Astrocyte (in vitro differentiated cells and primary cell): Measurements from ENCODE around the gene COL5A1. TPM values are rescaled to one million over a fixed set of nuclear protein-coding genes. Genes with fewer than 3 reads are reported as not detected.
A peak's percentile ranks its signal among the peaks of the same experiment; 100 is the strongest.

Experiments
- DNase-seq: peaks from one replicate; pipeline ENCODE4 v3.0.0-alpha.2; 2010; ENCODE audit warnings: low read depth
- FAIRE-seq: peaks from 2 replicates; lab custom pipeline; 2011; peaks lifted over from hg19 to GRCh38; lab: Jason Lieb, UNC
- H2AFZ ChIP-seq: 2 replicates; pipeline ENCODE4 v1.6.0; 2012; ENCODE audit warnings: low read depth, low read length, inconsistent platforms
- H3K27ac ChIP-seq: 2 replicates; pipeline ENCODE4 v1.5.1; 2011; ENCODE audit warnings: low read depth, low read length, inconsistent platforms
- H3K27me3 ChIP-seq: 2 replicates; pipeline ENCODE4 v1.6.0; 2011; ENCODE audit warnings: low read length, inconsistent platforms; ENCODE audit not compliant: insufficient read depth
- H3K36me3 ChIP-seq: 2 replicates; pipeline ENCODE4 v1.5.1; 2011; ENCODE audit warnings: low read length, inconsistent platforms; ENCODE audit not compliant: insufficient read depth
- H3K4me1 ChIP-seq: 2 replicates; pipeline ENCODE4 v1.5.1; 2011; ENCODE audit warnings: low read length, inconsistent platforms; ENCODE audit not compliant: insufficient read depth
- H3K4me2 ChIP-seq: 2 replicates; pipeline ENCODE4 v1.6.0; 2012; ENCODE audit warnings: low read length, inconsistent platforms
- H3K4me3 ChIP-seq: 2 replicates; pipeline ENCODE4 v1.5.1; 2011; ENCODE audit warnings: low read depth, mild to moderate bottlenecking, low read length, inconsistent platforms; ENCODE audit not compliant: insufficient read depth
- H3K79me2 ChIP-seq: 2 replicates; pipeline ENCODE4 v1.6.0; 2012; ENCODE audit warnings: mild to moderate bottlenecking, low read length, inconsistent platforms; ENCODE audit not compliant: insufficient read depth
- H3K9ac ChIP-seq: 2 replicates; pipeline ENCODE4 v1.6.0; 2012; ENCODE audit warnings: mild to moderate bottlenecking, low read length, inconsistent platforms
- H3K9me3 ChIP-seq: 2 replicates; pipeline ENCODE4 v1.5.1; 2012; ENCODE audit warnings: low read depth, mild to moderate bottlenecking, low read length, inconsistent platforms; ENCODE audit not compliant: insufficient read depth
- H4K20me1 ChIP-seq: 2 replicates; pipeline ENCODE4 v1.6.0; 2012; ENCODE audit warnings: low read length, inconsistent platforms; ENCODE audit not compliant: insufficient read depth
- H3K27ac Mint-ChIP-seq: one replicate; pipeline ENCODE4 v1.8.0; 2021; ENCODE audit warnings: mild to moderate bottlenecking, mixed read lengths; ENCODE audit not compliant: unreplicated experiment
- H3K27me3 Mint-ChIP-seq: one replicate; pipeline ENCODE4 v1.8.0; 2021; ENCODE audit warnings: low read depth, mixed read lengths; ENCODE audit not compliant: unreplicated experiment
- H3K36me3 Mint-ChIP-seq: one replicate; pipeline ENCODE4 v1.8.0; 2021; ENCODE audit warnings: low read depth, mixed read lengths; ENCODE audit not compliant: unreplicated experiment
- H3K4me1 Mint-ChIP-seq: one replicate; pipeline ENCODE4 v1.8.0; 2021; ENCODE audit warnings: low read depth, mixed read lengths; ENCODE audit not compliant: unreplicated experiment
- H3K4me3 Mint-ChIP-seq: one replicate; pipeline ENCODE4 v1.8.0; 2021; ENCODE audit warnings: mild to moderate bottlenecking, moderate library complexity, mixed read lengths; ENCODE audit not compliant: unreplicated experiment
- H3K9me3 Mint-ChIP-seq: one replicate; pipeline ENCODE4 v1.8.0; 2021; ENCODE audit warnings: mild to moderate bottlenecking, mixed read lengths; ENCODE audit not compliant: unreplicated experiment
- EZH2 ChIP-seq: IDR thresholded peaks from 2 replicates; pipeline ENCODE4 v1.6.1; 2012; ENCODE audit warnings: mild to moderate bottlenecking, low read length, inconsistent platforms; ENCODE audit not compliant: insufficient read depth
- total RNA-seq: library from RNA; stranded (reverse); gene quantifications from 2 replicates; pipeline ENCODE4 v1.2.1, GENCODE V29; 2021
- TF ChIP-seq, protein P1 (sequence below): IDR thresholded peaks from 2 replicates; pipeline ENCODE4 v1.5.1; 2011; ENCODE audit warnings: low read depth, mild to moderate bottlenecking, inconsistent platforms, low read length, moderate library complexity; ENCODE audit not compliant: insufficient read depth

Gene COL5A1
- total RNA-seq, 1 donor from 2014 or later = 1,055 TPM

GRCh38 chr9:134663753-134664415 is 22.3 kb downstream of the COL5A1 start:
- Histone ChIP-seq H3K79me2 (peaks cover 99% of the 10 kb centered on the region), H3K27me3 (no peaks in the 10 kb centered on the region), H3K4me1 (peaks cover 61% of the 10 kb centered on the region), H3K4me3 (no peak overlapping the region), H2AFZ (no peak overlapping the region), H3K27ac (no peak overlapping the region), H3K36me3 (peaks cover 30% of the 10 kb centered on the region), H4K20me1 (peaks cover 97% of the 10 kb centered on the region), H3K9ac (no peak overlapping the region), H3K4me2 (no peak overlapping the region), H3K9me3 (peaks cover 5% of the 10 kb centered on the region)
- Mint-ChIP-seq H3K9me3 (no peaks in the 10 kb centered on the region), H3K27me3 (no peaks in the 10 kb centered on the region), H3K36me3 (peaks cover 58% of the 10 kb centered on the region), H3K4me3 (peak overlapping the region; percentile 3), H3K27ac (peak overlapping the region; percentile 96), H3K4me1 (peaks cover 81% of the 10 kb centered on the region)
- TF ChIP-seq, protein P1, sequence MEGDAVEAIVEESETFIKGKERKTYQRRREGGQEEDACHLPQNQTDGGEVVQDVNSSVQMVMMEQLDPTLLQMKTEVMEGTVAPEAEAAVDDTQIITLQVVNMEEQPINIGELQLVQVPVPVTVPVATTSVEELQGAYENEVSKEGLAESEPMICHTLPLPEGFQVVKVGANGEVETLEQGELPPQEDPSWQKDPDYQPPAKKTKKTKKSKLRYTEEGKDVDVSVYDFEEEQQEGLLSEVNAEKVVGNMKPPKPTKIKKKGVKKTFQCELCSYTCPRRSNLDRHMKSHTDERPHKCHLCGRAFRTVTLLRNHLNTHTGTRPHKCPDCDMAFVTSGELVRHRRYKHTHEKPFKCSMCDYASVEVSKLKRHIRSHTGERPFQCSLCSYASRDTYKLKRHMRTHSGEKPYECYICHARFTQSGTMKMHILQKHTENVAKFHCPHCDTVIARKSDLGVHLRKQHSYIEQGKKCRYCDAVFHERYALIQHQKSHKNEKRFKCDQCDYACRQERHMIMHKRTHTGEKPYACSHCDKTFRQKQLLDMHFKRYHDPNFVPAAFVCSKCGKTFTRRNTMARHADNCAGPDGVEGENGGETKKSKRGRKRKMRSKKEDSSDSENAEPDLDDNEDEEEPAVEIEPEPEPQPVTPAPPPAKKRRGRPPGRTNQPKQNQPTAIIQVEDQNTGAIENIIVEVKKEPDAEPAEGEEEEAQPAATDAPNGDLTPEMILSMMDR = peak; percentile 5
- TF ChIP-seq EZH2 = no peak
- FAIRE-seq (no peak), DNase-seq (no peak)

DNA sequence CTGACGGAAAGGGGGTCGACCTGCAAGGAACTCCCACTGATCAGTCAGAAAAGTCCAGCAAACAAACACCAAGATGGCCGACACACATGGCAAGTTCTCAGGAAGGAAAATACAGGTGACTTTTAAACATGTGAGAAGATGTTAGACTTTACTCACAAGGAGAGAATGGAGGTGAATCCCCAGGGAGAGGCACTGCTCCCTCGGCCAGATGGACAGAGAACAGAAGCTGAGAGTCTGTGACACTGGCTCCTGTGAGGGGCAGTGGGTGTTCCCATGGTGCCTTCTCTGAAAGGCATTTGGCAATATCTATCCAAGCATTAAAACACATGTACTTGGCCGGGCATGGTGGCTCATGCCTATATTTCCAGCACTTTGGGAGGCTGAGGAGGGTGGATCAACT is 22.8 kb downstream of the COL5A1 start:
- DNase-seq (no peak), FAIRE-seq (no peak)
- Histone ChIP-seq H3K4me2 (no peak overlapping the region), H3K4me3 (no peak overlapping the region), H3K27ac (no peak overlapping the region), H2AFZ (no peak overlapping the region), H4K20me1 (peaks cover 97% of the 10 kb centered on the region), H3K36me3 (peaks cover 28% of the 10 kb centered on the region), H3K4me1 (peaks cover 64% of the 10 kb centered on the region), H3K79me2 (peaks cover 99% of the 10 kb centered on the region), H3K27me3 (no peaks in the 10 kb centered on the region), H3K9me3 (peaks cover 4% of the 10 kb centered on the region), H3K9ac (no peak overlapping the region)
- TF ChIP-seq, protein P1 = no peak
- TF ChIP-seq EZH2 = no peak
- Mint-ChIP-seq H3K4me1 (peaks cover 81% of the 10 kb centered on the region), H3K4me3 (peak overlapping the region; percentile 3), H3K9me3 (no peaks in the 10 kb centered on the region), H3K27ac (peak overlapping the region; percentile 96), H3K36me3 (peaks cover 59% of the 10 kb centered on the region), H3K27me3 (no peaks in the 10 kb centered on the region)

DNA sequence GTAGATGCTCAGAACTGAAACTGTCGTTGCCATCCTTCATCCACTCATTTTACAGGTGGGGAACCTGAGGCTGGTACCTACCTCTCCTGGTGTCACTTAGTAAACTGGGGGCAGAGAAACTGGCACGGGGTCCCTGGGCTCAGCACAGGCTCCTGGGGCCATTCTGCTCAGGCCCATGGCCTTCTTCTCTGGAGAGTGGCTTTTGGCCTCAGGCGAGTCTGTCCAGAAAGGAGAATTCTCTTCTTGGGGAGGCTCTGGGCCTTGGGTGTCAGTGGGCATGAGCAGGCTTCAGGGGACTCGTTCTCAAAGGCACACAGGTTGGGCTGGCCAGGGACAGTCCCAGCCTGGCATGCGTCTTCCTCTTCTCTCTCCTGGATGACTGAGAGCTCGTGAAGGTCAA is 24.6 kb downstream of the COL5A1 start:
- H3K27ac ChIP-seq = peak overlapping the region; percentile 46
- FAIRE-seq (no peak), DNase-seq (no peak)
- H3K9ac ChIP-seq = no peak overlapping the region
- peaks cover 22% of the 10 kb centered on the region for H3K36me3 ChIP-seq
- Mint-ChIP-seq H3K27ac (peak overlapping the region; percentile 36), H3K4me3 (no peak overlapping the region), H3K36me3 (peaks cover 52% of the 10 kb centered on the region), H3K9me3 (no peaks in the 10 kb centered on the region), H3K27me3 (no peaks in the 10 kb centered on the region), H3K4me1 (peaks cover 82% of the 10 kb centered on the region)
- H4K20me1 ChIP-seq = peaks cover 97% of the 10 kb centered on the region
- no peak overlapping the region for H3K4me3 ChIP-seq
- H3K9me3 ChIP-seq = no peaks in the 10 kb centered on the region
- no peaks in the 10 kb centered on the region for H3K27me3 ChIP-seq
- peak overlapping the region; percentile 63 for H3K4me2 ChIP-seq
- peaks cover 73% of the 10 kb centered on the region for H3K4me1 ChIP-seq
- H3K79me2 ChIP-seq = peaks cover 97% of the 10 kb centered on the region
- TF ChIP-seq EZH2 = no peak
- TF ChIP-seq, protein P1 = no peak
- H2AFZ ChIP-seq = no peak overlapping the region
